SK-N-SH treated with all-trans-retinoic acid at 6 μM for 48 hours (cell line): ENCODE measurements around the gene MRFAP1.

Experiments
- ATAC-seq: fragments of 200-7000 bp; cut with Tn5 transposase; 3 replicates; pipeline ENCODE4 v1.9.1; 2020; ENCODE audit warnings: mild to moderate bottlenecking, moderate library complexity
- ARNTL ChIP-seq: fragments of 450-650 bp; formaldehyde crosslinking; IDR thresholded peaks from 2 replicates; pipeline ENCODE4 v1.5.0; 2020; ENCODE audit warnings: low read depth, mild to moderate bottlenecking, moderate library complexity, borderline replicate concordance
- BACH2 ChIP-seq: fragments of 250-450 bp; sonication (Bioruptor Pico); IDR thresholded peaks from 2 replicates; pipeline ENCODE4 v1.9.0; 2021; ENCODE audit warnings: mild to moderate bottlenecking, borderline replicate concordance
- CREB5 ChIP-seq: fragments of 250-450 bp; sonication (Bioruptor Pico); IDR thresholded peaks from 2 replicates; pipeline ENCODE4 v1.5.1; 2020; ENCODE audit warnings: low read depth, mild to moderate bottlenecking, moderate library complexity
- CSDC2 ChIP-seq: fragments of 250-450 bp; sonication (Bioruptor Pico); IDR thresholded peaks from 2 replicates; pipeline ENCODE4 v1.5.0; 2020; ENCODE audit warnings: mild to moderate bottlenecking, moderate library complexity
- ESRRG ChIP-seq: fragments of 250-450 bp; sonication (Bioruptor Pico); IDR thresholded peaks from 2 replicates; pipeline ENCODE4 v1.6.1; 2021; ENCODE audit warnings: mild to moderate bottlenecking
- GLIS3 ChIP-seq: fragments of 250-450 bp; sonication (Bioruptor Pico); IDR thresholded peaks from 2 replicates; pipeline ENCODE4 v1.5.0; 2020; ENCODE audit warnings: mild to moderate bottlenecking, moderate library complexity
- ISL1 ChIP-seq: fragments of 250-450 bp; sonication (Bioruptor Pico); IDR thresholded peaks from 2 replicates; pipeline ENCODE4 v2.1.2; 2022; ENCODE audit warnings: mild to moderate bottlenecking, moderate library complexity
- OSR1 ChIP-seq: fragments of 250-450 bp; sonication (Bioruptor Pico); IDR thresholded peaks from 2 replicates; pipeline ENCODE4 v1.8.0; 2022; ENCODE audit warnings: moderate library complexity, mild to moderate bottlenecking, inconsistent platforms
- PATZ1 ChIP-seq: fragments of 250-450 bp; sonication (Bioruptor Pico); IDR thresholded peaks from 2 replicates; pipeline ENCODE4 v1.8.0; 2020; ENCODE audit warnings: mild to moderate bottlenecking, moderate library complexity, borderline replicate concordance
- POU6F1 ChIP-seq: fragments of 250-450 bp; sonication (Bioruptor Pico); IDR thresholded peaks from 2 replicates; pipeline ENCODE4 v1.8.0; 2021; ENCODE audit warnings: low read depth, mild to moderate bottlenecking, moderate library complexity, borderline replicate concordance
- PPARA ChIP-seq: fragments of 250-450 bp; sonication (Bioruptor Pico); IDR thresholded peaks from 2 replicates; pipeline ENCODE4 v1.5.0; 2020; ENCODE audit warnings: mild to moderate bottlenecking, borderline replicate concordance
- RARB ChIP-seq: fragments of 250-450 bp; sonication (Bioruptor Pico); IDR thresholded peaks from 2 replicates; pipeline ENCODE4 v1.8.0; 2021; ENCODE audit warnings: mild to moderate bottlenecking, moderate library complexity
- SNAI2 ChIP-seq: fragments of 250-450 bp; sonication (Bioruptor Pico); IDR thresholded peaks from 2 replicates; pipeline ENCODE4 v1.5.0; 2020; ENCODE audit warnings: mild to moderate bottlenecking, moderate library complexity
- TCF4 ChIP-seq: fragments of 250-450 bp; sonication (Bioruptor Pico); IDR thresholded peaks from 2 replicates; pipeline ENCODE4 v1.8.0; 2021; ENCODE audit warnings: mild to moderate bottlenecking, moderate library complexity, borderline replicate concordance
- TOX ChIP-seq: fragments of 250-450 bp; sonication (Bioruptor Pico); IDR thresholded peaks from 2 replicates; pipeline ENCODE4 v1.8.0; 2021; ENCODE audit warnings: mild to moderate bottlenecking, moderate library complexity, borderline replicate concordance
- TSHZ2 ChIP-seq: fragments of 250-450 bp; sonication (Bioruptor Pico); IDR thresholded peaks from 2 replicates; pipeline ENCODE4 v1.5.0; 2020; ENCODE audit warnings: mild to moderate bottlenecking, moderate library complexity
- ZC3H10 ChIP-seq: fragments of 250-450 bp; sonication (Bioruptor Pico); IDR thresholded peaks from 2 replicates; pipeline ENCODE4 v1.5.1; 2021; ENCODE audit warnings: mild to moderate bottlenecking, moderate library complexity
- ZFP30 ChIP-seq: fragments of 450-650 bp; formaldehyde crosslinking; IDR thresholded peaks from 2 replicates; pipeline ENCODE4 v1.5.0; 2022; ENCODE audit warnings: mild to moderate bottlenecking, moderate library complexity
- ZNF565 ChIP-seq: fragments of 450-650 bp; formaldehyde crosslinking; conservative IDR thresholded peaks from 2 replicates; pipeline ENCODE4 v1.5.0; 2020; ENCODE audit warnings: low read depth, mild to moderate bottlenecking, moderate library complexity
- ZNF70 ChIP-seq: fragments of 450-650 bp; formaldehyde crosslinking; IDR thresholded peaks from 2 replicates; pipeline ENCODE4 v1.5.0; 2020; ENCODE audit warnings: mild to moderate bottlenecking, moderate library complexity

The MRFAP1 gene

GRCh38 chr4:6594826-6595355, 45.6 kb upstream of the MRFAP1 start:
- ATAC-seq: no peak
- TF ChIP-seq SNAI2 (CRISPR knock-in tag) (no peak), RARB (CRISPR knock-in tag) (no peak), PPARA (CRISPR knock-in tag) (no peak), ARNTL (CRISPR knock-in tag) (no peak), ISL1 (CRISPR knock-in tag) (no peak), BACH2 (CRISPR knock-in tag) (no peak), CREB5 (CRISPR knock-in tag) (no peak), ZNF565 (CRISPR knock-in tag) (no peak), OSR1 (CRISPR knock-in tag) (no peak), GLIS3 (CRISPR knock-in tag) (no peak), ZFP30 (no peak), ZNF70 (CRISPR knock-in tag) (no peak), CSDC2 (no peak), TCF4 (no peak), TSHZ2 (CRISPR knock-in tag) (no peak), ZC3H10 (CRISPR knock-in tag) (no peak)

- no peak for TF ChIP-seq GLIS3 (CRISPR knock-in tag)
- TF ChIP-seq TSHZ2 (CRISPR knock-in tag): no peak
- TF ChIP-seq ZC3H10 (CRISPR knock-in tag): no peak
- no peak for TF ChIP-seq SNAI2 (CRISPR knock-in tag)
- no peak for TF ChIP-seq ESRRG (CRISPR knock-in tag)
- TF ChIP-seq PATZ1: no peak
- no peak for TF ChIP-seq CSDC2
- no peak for TF ChIP-seq ZNF565 (CRISPR knock-in tag)
- no peak for TF ChIP-seq TOX
- ATAC-seq: no peak; the same call in 2 of the 3 replicates
Measured at GRCh38 chr4:6595897-6596537, 44.5 kb upstream of the MRFAP1 start.

- no peak for ATAC-seq
- TF ChIP-seq CSDC2 (no peak), POU6F1 (CRISPR knock-in tag) (no peak), ZFP30 (no peak), ZC3H10 (CRISPR knock-in tag) (no peak), GLIS3 (CRISPR knock-in tag) (no peak)
Measured at GRCh38 chr4:6596948-6597347, 43.5 kb upstream of the MRFAP1 start.
